OCI-LY1 (cell line): Measurements from ENCODE around the gene SZT2.

ENCODE experiments used
- H2AFZ ChIP-seq: fragments of 200-600 bp; sonication (generic), shearing (Covaris generic); 2 replicates; pipeline ENCODE4 v1.6.0; 2014; ENCODE audit warnings: antibody characterized with exemption, mild to moderate bottlenecking, low read length
- H3F3A ChIP-seq: fragments of 200-600 bp; sonication (generic), shearing (Covaris generic); 2 replicates; pipeline ENCODE4 v1.6.0; 2014; ENCODE audit warnings: mild to moderate bottlenecking, antibody characterized with exemption, low read length, moderate library complexity; ENCODE audit not compliant: insufficient read depth
- H3K27ac ChIP-seq: fragments of 200-600 bp; sonication (generic); 2 replicates; pipeline ENCODE4 v1.5.1; 2014; ENCODE audit warnings: low read length, mixed run types, mild to moderate bottlenecking, low read depth; ENCODE audit not compliant: poor library complexity, severe bottlenecking
- H3K27me3 ChIP-seq: fragments of 200-600 bp; sonication (generic); 2 replicates; pipeline ENCODE4 v1.6.0; 2014; ENCODE audit warnings: antibody characterized with exemption, mild to moderate bottlenecking, low read length, moderate library complexity; ENCODE audit not compliant: insufficient read depth
- H3K36me3 ChIP-seq: fragments of 200-600 bp; sonication (generic); 2 replicates; pipeline ENCODE4 v1.6.1; 2014; ENCODE audit warnings: mild to moderate bottlenecking, antibody characterized with exemption, low read length, moderate library complexity, mixed read lengths; ENCODE audit not compliant: insufficient read depth
- H3K4me1 ChIP-seq: fragments of 200-600 bp; sonication (generic); 2 replicates; pipeline ENCODE4 v1.5.1; 2014; ENCODE audit warnings: mild to moderate bottlenecking, low read length, moderate library complexity; ENCODE audit not compliant: insufficient read depth, severe bottlenecking
- H3K4me2 ChIP-seq: fragments of 200-600 bp; sonication (generic), shearing (Covaris generic); 2 replicates; pipeline ENCODE4 v1.6.1; 2014; ENCODE audit warnings: low read length
- H3K4me3 ChIP-seq: fragments of 200-600 bp; sonication (generic); 2 replicates; pipeline ENCODE4 v1.5.1; 2014; ENCODE audit warnings: low read length, low read depth, mild to moderate bottlenecking, mixed read lengths; ENCODE audit not compliant: poor library complexity, severe bottlenecking
- H3K79me2 ChIP-seq: fragments of 200-600 bp; shearing (Covaris generic); 2 replicates; pipeline ENCODE4 v1.6.1; 2016; ENCODE audit warnings: mixed run types, low read length, mixed read lengths; ENCODE audit not compliant: insufficient read depth
- H3K9ac ChIP-seq: fragments of 200-600 bp; sonication (generic), shearing (Covaris generic); 2 replicates; pipeline ENCODE4 v1.6.1; 2014; ENCODE audit warnings: mild to moderate bottlenecking, low read length, mixed read lengths
- H3K9me2 ChIP-seq: fragments of 200-600 bp; sonication (generic), shearing (Covaris generic); 2 replicates; pipeline ENCODE4 v1.6.1; 2014; ENCODE audit warnings: low read depth, mild to moderate bottlenecking, low read length, mixed read lengths
- H3K9me3 ChIP-seq: fragments of 200-600 bp; shearing (Covaris generic); 2 replicates; pipeline ENCODE4 v1.6.1; 2014; ENCODE audit warnings: low read length, mixed read lengths
- H4K20me1 ChIP-seq: fragments of 200-600 bp; sonication (generic), shearing (Covaris generic); 2 replicates; pipeline ENCODE4 v1.6.0; 2016; ENCODE audit warnings: mild to moderate bottlenecking, low read length; ENCODE audit not compliant: insufficient read depth
- CTCF ChIP-seq: fragments of 200-600 bp; sonication (generic), shearing (Covaris generic); IDR thresholded peaks from 2 replicates; pipeline ENCODE4 v1.5.1; 2017; ENCODE audit warnings: mild to moderate bottlenecking, antibody characterized with exemption, low read length, moderate library complexity, mixed read lengths
- EZH2 ChIP-seq: fragments of 200-600 bp; sonication (generic), shearing (Covaris generic); IDR thresholded peaks from 2 replicates; pipeline ENCODE4 v1.8.0; 2017; ENCODE audit warnings: borderline replicate concordance, mixed run types, mild to moderate bottlenecking, antibody characterized with exemption, low read length, moderate library complexity, mixed read lengths

The SZT2 gene

GRCh38 chr1:43354471-43354870 lies 35.2 kb upstream of the SZT2 start:
- Histone ChIP-seq H3K36me3 (peaks cover 5% of the 10 kb centered on the region), H3K4me2 (no peak overlapping the region), H3K79me2 (peaks cover 2% of the 10 kb centered on the region; the same call in 1 of the 2 replicates), H3K9ac (no peak overlapping the region), H3K27ac (no peak overlapping the region), H3K9me2 (no peaks in the 10 kb centered on the region), H3F3A (no peaks in the 10 kb centered on the region), H3K4me1 (peaks cover 16% of the 10 kb centered on the region), H3K27me3 (no peaks in the 10 kb centered on the region), H4K20me1 (no peaks in the 10 kb centered on the region), H2AFZ (no peak overlapping the region), H3K9me3 (no peaks in the 10 kb centered on the region), H3K4me3 (no peak overlapping the region)
- TF ChIP-seq EZH2, result no peak
- TF ChIP-seq CTCF, result no peak

DNA sequence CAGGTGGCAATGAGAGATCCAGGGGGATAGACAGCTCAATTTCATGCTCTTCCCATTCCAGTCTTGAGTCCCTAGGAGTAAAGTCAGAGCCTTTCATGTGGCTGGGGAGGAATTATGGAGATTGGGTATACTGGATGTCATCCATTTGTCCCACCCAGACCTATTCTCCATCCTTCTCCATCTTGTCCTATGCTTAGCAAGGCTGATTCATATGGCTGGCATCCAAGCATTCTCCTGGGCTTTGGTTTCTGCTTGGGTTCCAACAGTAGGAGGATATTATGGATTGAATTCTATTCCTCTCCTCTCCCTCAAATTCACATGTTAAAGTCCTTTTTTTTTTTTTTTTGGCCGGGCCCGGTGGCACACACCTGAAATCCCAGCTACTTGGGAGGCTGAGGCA lies 34.8 kb upstream of the SZT2 start:
- peaks cover 6% of the 10 kb centered on the region for H3K79me2 ChIP-seq
- no peaks in the 10 kb centered on the region for H3K9me3 ChIP-seq
- H3K36me3 ChIP-seq, result peaks cover 10% of the 10 kb centered on the region
- H3F3A ChIP-seq, result no peaks in the 10 kb centered on the region
- H3K4me2 ChIP-seq, result no peak overlapping the region
- no peak overlapping the region for H3K9ac ChIP-seq
- H3K27ac ChIP-seq, result no peak overlapping the region
- H4K20me1 ChIP-seq, result no peaks in the 10 kb centered on the region
- no peaks in the 10 kb centered on the region for H3K27me3 ChIP-seq
- H3K9me2 ChIP-seq, result no peaks in the 10 kb centered on the region
- TF ChIP-seq CTCF (no peak), EZH2 (no peak)
- no peak overlapping the region for H3K4me3 ChIP-seq
- no peak overlapping the region for H2AFZ ChIP-seq
- peaks cover 16% of the 10 kb centered on the region for H3K4me1 ChIP-seq

GRCh38 chr1:43357251-43357650 lies 32.4 kb upstream of the SZT2 start:
- Histone ChIP-seq H3K9ac (no peak overlapping the region), H3K9me2 (no peaks in the 10 kb centered on the region), H3F3A (peaks cover 4% of the 10 kb centered on the region; the same call in 1 of the 2 replicates), H3K4me1 (peaks cover 31% of the 10 kb centered on the region), H2AFZ (no peak overlapping the region), H4K20me1 (no peaks in the 10 kb centered on the region), H3K79me2 (peaks cover 9% of the 10 kb centered on the region), H3K4me2 (no peak overlapping the region), H3K27me3 (no peaks in the 10 kb centered on the region), H3K27ac (no peak overlapping the region), H3K9me3 (no peaks in the 10 kb centered on the region), H3K4me3 (no peak overlapping the region), H3K36me3 (peaks cover 33% of the 10 kb centered on the region)
- TF ChIP-seq CTCF (no peak), EZH2 (no peak)
